ENCODE results near the gene NR4A1.

Gene NR4A1

DNA sequence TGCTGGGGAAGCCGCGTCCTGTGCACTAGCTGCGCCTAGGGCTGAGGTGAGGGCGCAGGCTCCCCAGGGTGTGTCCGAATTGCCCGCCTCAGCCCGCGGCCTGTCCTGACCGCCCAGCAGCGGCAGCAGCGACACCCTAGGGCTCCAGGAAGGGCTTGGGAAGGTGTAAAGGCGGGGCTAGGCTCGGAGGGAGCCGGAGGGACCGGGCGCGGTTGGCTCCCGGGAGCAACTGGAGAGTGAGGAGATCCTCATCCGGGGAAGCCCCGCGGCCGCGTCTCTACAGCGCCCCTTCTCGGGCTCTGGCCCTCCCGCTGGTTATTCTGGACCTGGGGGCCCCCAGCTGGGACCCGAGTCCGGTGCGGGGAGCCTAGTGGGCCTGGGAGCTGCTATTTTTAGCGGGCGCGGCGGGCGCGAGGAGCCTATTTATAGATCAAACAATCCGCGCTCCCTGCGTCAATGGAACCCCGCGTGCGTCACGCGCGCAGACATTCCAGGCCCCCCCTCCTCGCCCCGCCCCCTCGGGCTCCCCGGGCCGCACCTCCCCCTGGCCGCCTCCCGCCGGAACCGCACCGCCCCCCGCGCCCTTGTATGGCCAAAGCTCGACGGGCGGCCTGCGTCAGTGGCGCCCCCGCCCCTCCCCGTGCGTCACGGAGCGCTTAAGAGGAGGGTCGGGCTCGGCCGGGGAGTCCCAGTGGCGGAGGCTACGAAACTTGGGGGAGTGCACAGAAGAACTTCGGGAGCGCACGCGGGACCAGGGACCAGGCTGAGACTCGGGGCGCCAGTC, at the start of gene NR4A1 (continued):
- TF ChIP-seq ZNF585B (tag by site-specific recombination; IDR thresholded peaks at IDR 0.05): no peak
- no peak for TF ChIP-seq ZSCAN30 (tag by site-specific recombination; IDR thresholded peaks at IDR 0.05)
- TF ChIP-seq ZNF529 (tag by site-specific recombination; IDR thresholded peaks at IDR 0.05; ENCODE audit: insufficient replicate concordance): no peak
- TF ChIP-seq, protein P1, sequence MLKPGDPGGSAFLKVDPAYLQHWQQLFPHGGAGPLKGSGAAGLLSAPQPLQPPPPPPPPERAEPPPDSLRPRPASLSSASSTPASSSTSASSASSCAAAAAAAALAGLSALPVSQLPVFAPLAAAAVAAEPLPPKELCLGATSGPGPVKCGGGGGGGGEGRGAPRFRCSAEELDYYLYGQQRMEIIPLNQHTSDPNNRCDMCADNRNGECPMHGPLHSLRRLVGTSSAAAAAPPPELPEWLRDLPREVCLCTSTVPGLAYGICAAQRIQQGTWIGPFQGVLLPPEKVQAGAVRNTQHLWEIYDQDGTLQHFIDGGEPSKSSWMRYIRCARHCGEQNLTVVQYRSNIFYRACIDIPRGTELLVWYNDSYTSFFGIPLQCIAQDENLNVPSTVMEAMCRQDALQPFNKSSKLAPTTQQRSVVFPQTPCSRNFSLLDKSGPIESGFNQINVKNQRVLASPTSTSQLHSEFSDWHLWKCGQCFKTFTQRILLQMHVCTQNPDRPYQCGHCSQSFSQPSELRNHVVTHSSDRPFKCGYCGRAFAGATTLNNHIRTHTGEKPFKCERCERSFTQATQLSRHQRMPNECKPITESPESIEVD (tag by site-specific recombination; IDR thresholded peaks at IDR 0.05): no peak
- TF ChIP-seq YY1 (tag by site-specific recombination; IDR thresholded peaks at IDR 0.05): 0 out of 2 replicates have a peak, but pooled peaks have one; percentile 19
- no peak for TF ChIP-seq ZNF670 (tag by site-specific recombination; IDR thresholded peaks at IDR 0.05; ENCODE audit: low read depth)
- no peak for TF ChIP-seq ZNF169 (tag by site-specific recombination; IDR thresholded peaks at IDR 0.05)
- peak; percentile 75 for TF ChIP-seq ZNF335 (tag by site-specific recombination; conservative IDR thresholded peaks at IDR 0.05)
- TF ChIP-seq IKZF3 (tag by site-specific recombination; IDR thresholded peaks at IDR 0.05): peak; percentile 78
- TF ChIP-seq, protein P2, sequence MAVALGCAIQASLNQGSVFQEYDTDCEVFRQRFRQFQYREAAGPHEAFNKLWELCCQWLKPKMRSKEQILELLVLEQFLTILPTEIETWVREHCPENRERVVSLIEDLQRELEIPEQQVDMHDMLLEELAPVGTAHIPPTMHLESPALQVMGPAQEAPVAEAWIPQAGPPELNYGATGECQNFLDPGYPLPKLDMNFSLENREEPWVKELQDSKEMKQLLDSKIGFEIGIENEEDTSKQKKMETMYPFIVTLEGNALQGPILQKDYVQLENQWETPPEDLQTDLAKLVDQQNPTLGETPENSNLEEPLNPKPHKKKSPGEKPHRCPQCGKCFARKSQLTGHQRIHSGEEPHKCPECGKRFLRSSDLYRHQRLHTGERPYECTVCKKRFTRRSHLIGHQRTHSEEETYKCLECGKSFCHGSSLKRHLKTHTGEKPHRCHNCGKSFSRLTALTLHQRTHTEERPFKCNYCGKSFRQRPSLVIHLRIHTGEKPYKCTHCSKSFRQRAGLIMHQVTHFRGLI (tag by site-specific recombination; IDR thresholded peaks at IDR 0.05): no peak
- TF ChIP-seq ZNF416 (tag by site-specific recombination; IDR thresholded peaks at IDR 0.05): no peak
- TF ChIP-seq, protein P3, sequence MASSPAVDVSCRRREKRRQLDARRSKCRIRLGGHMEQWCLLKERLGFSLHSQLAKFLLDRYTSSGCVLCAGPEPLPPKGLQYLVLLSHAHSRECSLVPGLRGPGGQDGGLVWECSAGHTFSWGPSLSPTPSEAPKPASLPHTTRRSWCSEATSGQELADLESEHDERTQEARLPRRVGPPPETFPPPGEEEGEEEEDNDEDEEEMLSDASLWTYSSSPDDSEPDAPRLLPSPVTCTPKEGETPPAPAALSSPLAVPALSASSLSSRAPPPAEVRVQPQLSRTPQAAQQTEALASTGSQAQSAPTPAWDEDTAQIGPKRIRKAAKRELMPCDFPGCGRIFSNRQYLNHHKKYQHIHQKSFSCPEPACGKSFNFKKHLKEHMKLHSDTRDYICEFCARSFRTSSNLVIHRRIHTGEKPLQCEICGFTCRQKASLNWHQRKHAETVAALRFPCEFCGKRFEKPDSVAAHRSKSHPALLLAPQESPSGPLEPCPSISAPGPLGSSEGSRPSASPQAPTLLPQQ (tag by site-specific recombination; IDR thresholded peaks at IDR 0.05): 0 out of 2 replicates have a peak, but pooled peaks have one; percentile 41
- TF ChIP-seq, protein P4, sequence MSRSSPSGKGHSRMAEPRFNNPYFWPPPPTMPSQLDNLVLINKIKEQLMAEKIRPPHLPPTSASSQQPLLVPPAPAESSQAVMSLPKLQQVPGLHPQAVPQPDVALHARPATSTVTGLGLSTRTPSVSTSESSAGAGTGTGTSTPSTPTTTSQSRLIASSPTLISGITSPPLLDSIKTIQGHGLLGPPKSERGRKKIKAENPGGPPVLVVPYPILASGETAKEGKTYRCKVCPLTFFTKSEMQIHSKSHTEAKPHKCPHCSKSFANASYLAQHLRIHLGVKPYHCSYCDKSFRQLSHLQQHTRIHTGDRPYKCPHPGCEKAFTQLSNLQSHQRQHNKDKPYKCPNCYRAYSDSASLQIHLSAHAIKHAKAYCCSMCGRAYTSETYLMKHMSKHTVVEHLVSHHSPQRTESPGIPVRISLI (tag by site-specific recombination; IDR thresholded peaks at IDR 0.05): no peak
- TF ChIP-seq, protein P5, sequence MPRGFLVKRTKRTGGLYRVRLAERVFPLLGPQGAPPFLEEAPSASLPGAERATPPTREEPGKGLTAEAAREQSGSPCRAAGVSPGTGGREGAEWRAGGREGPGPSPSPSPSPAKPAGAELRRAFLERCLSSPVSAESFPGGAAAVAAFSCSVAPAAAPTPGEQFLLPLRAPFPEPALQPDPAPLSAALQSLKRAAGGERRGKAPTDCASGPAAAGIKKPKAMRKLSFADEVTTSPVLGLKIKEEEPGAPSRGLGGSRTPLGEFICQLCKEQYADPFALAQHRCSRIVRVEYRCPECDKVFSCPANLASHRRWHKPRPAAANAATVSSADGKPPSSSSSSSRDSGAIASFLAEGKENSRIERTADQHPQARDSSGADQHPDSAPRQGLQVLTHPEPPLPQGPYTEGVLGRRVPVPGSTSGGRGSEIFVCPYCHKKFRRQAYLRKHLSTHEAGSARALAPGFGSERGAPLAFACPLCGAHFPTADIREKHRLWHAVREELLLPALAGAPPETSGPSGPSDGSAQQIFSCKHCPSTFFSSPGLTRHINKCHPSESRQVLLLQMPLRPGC (tag by site-specific recombination; IDR thresholded peaks at IDR 0.05): 0 out of 2 replicates have a peak, but pooled peaks have one; percentile 48
- no peak for TF ChIP-seq ZNF792 (tag by site-specific recombination; IDR thresholded peaks at IDR 0.05)
- TF ChIP-seq, protein P6, sequence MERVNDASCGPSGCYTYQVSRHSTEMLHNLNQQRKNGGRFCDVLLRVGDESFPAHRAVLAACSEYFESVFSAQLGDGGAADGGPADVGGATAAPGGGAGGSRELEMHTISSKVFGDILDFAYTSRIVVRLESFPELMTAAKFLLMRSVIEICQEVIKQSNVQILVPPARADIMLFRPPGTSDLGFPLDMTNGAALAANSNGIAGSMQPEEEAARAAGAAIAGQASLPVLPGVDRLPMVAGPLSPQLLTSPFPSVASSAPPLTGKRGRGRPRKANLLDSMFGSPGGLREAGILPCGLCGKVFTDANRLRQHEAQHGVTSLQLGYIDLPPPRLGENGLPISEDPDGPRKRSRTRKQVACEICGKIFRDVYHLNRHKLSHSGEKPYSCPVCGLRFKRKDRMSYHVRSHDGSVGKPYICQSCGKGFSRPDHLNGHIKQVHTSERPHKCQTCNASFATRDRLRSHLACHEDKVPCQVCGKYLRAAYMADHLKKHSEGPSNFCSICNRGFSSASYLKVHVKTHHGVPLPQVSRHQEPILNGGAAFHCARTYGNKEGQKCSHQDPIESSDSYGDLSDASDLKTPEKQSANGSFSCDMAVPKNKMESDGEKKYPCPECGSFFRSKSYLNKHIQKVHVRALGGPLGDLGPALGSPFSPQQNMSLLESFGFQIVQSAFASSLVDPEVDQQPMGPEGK (tag by site-specific recombination; IDR thresholded peaks at IDR 0.05): peak; percentile 66
- TF ChIP-seq, protein P7, sequence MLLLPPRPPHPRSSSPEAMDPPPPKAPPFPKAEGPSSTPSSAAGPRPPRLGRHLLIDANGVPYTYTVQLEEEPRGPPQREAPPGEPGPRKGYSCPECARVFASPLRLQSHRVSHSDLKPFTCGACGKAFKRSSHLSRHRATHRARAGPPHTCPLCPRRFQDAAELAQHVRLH (tag by site-specific recombination; IDR thresholded peaks at IDR 0.05): no peak
- peak; percentile 88 for TF ChIP-seq TCF7L2 (IDR thresholded peaks at IDR 0.05; ENCODE audit: borderline replicate concordance, low read depth, low read length)
- peak; percentile 53; the same call in 1 of the 2 replicates for TF ChIP-seq KLF16 (tag by site-specific recombination; IDR thresholded peaks at IDR 0.05)
- TF ChIP-seq, protein P8, sequence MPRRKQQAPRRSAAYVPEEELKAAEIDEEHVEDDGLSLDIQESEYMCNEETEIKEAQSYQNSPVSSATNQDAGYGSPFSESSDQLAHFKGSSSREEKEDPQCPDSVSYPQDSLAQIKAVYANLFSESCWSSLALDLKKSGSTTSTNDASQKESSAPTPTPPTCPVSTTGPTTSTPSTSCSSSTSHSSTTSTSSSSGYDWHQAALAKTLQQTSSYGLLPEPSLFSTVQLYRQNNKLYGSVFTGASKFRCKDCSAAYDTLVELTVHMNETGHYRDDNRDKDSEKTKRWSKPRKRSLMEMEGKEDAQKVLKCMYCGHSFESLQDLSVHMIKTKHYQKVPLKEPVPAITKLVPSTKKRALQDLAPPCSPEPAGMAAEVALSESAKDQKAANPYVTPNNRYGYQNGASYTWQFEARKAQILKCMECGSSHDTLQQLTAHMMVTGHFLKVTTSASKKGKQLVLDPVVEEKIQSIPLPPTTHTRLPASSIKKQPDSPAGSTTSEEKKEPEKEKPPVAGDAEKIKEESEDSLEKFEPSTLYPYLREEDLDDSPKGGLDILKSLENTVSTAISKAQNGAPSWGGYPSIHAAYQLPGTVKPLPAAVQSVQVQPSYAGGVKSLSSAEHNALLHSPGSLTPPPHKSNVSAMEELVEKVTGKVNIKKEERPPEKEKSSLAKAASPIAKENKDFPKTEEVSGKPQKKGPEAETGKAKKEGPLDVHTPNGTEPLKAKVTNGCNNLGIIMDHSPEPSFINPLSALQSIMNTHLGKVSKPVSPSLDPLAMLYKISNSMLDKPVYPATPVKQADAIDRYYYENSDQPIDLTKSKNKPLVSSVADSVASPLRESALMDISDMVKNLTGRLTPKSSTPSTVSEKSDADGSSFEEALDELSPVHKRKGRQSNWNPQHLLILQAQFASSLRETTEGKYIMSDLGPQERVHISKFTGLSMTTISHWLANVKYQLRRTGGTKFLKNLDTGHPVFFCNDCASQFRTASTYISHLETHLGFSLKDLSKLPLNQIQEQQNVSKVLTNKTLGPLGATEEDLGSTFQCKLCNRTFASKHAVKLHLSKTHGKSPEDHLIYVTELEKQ (tag by site-specific recombination; IDR thresholded peaks at IDR 0.05; ENCODE audit: borderline replicate concordance): 0 out of 2 replicates have a peak, but pooled peaks have one; percentile 51
- no peak for TF ChIP-seq GLI2 (tag by site-specific recombination; IDR thresholded peaks at IDR 0.05; ENCODE audit: borderline replicate concordance, low read depth)
- peak; percentile 95 for TF ChIP-seq ZBTB48 (tag by site-specific recombination; IDR thresholded peaks at IDR 0.05)
- TF ChIP-seq HOXA7 (CRISPR knock-in tag; IDR thresholded peaks at IDR 0.05; ENCODE audit: borderline replicate concordance): no peak
- TF ChIP-seq ZNF830 (tag by site-specific recombination; IDR thresholded peaks at IDR 0.05; ENCODE audit: low read depth): no peak
- no peak for TF ChIP-seq ZNF391 (tag by site-specific recombination; IDR thresholded peaks at IDR 0.05; ENCODE audit: borderline replicate concordance, low read depth)
